GM12878 (cell line): Measurements from ENCODE around the gene LENG1. TPM values are rescaled to one million over a fixed set of nuclear protein-coding genes. Genes with fewer than 3 reads are reported as not detected.
A peak's percentile ranks its signal among the peaks of the same experiment; 100 is the strongest.

ENCODE experiments used
- ATAC-seq: fragments of 200-7000 bp; cut with Tn5 transposase; 3 replicates; pipeline ENCODE4 v1.9.1; 2020; ENCODE audit warnings: mild to moderate bottlenecking, moderate library complexity
- BruUV-seq: library from RNA; stranded (reverse); fragments of 400-500 nt; replicated peaks from 2 replicates; lab custom pipeline; 2021; lab: Mats Ljungman, UMichigan
- CTCF ChIA-PET: fragments of 300-600 bp; sonication (Branson Sonifier 250); formaldehyde crosslinking; extraction: SDS; loops from one replicate; lab custom pipeline; 2021; ENCODE audit warnings: inconsistent platforms; lab: Yijun Ruan, JAX
- POLR2A ChIA-PET: fragments of 350-600 bp; formaldehyde crosslinking; extraction: SDS; loops from one replicate; lab custom pipeline; 2021; ENCODE audit warnings: inconsistent platforms; lab: Charles Lee
- RAD21 ChIA-PET: fragments of 300-600 bp; sonication (Branson Sonifier 250); formaldehyde crosslinking; loops from one replicate; lab custom pipeline; 2023; ENCODE audit warnings: antibody characterized with exemption; ENCODE audit not compliant: unreplicated experiment; lab: Charles Lee
- SMC1A ChIA-PET: fragments of 300-600 bp; sonication (Branson Sonifier 250); formaldehyde crosslinking; loops from one replicate; lab custom pipeline; 2023; ENCODE audit not compliant: unreplicated experiment, uncharacterized antibody; lab: Charles Lee
- DNase-seq: peaks from one replicate; pipeline ENCODE4 v3.0.0-alpha.2; 2011; ENCODE audit warnings: low read depth, low spot score
- FAIRE-seq: peaks from 3 replicates; lab custom pipeline; 2011; peaks lifted over from hg19 to GRCh38; lab: Jason Lieb, UNC
- H2AFZ ChIP-seq: 2 replicates; pipeline ENCODE4 v1.6.0; 2011; ENCODE audit warnings: low read depth, low read length, control low read depth; ENCODE audit not compliant: control insufficient read depth
- H3K27ac ChIP-seq: 2 replicates; pipeline ENCODE4 v1.5.1; 2011; ENCODE audit warnings: control low read depth; ENCODE audit not compliant: control insufficient read depth, insufficient read depth
- H3K27me3 ChIP-seq, 2 experiments: replicated peaks in 1 of 2; 2 replicates each; pipeline versions ENCODE4 v1.6.0 to v1.6.1; 2011; ENCODE audit warnings: low read length in 1 of 2; ENCODE audit not compliant: control insufficient read depth in 2 of 2, insufficient read depth in 2 of 2
- H3K36me3 ChIP-seq, 2 experiments: 2 replicates each; pipeline ENCODE4 v1.5.1; 2011; ENCODE audit warnings: low read length in 1 of 2; ENCODE audit not compliant: control insufficient read depth in 2 of 2, insufficient read depth in 2 of 2
- H3K4me1 ChIP-seq: 2 replicates; pipeline ENCODE4 v1.6.1; 2011; ENCODE audit warnings: mild to moderate bottlenecking, low read length, moderate library complexity, mixed read lengths; ENCODE audit not compliant: control insufficient read depth, insufficient read depth
- H3K4me2 ChIP-seq: 2 replicates; pipeline ENCODE4 v1.6.0; 2011; ENCODE audit warnings: control low read depth; ENCODE audit not compliant: control insufficient read depth, insufficient read depth
- H3K4me3 ChIP-seq: fragments of 200-600 bp; sonication (generic); 2 replicates; pipeline ENCODE4 v1.5.1; 2016
- H3K79me2 ChIP-seq: 2 replicates; pipeline ENCODE4 v1.6.0; 2011; ENCODE audit warnings: low read length; ENCODE audit not compliant: control insufficient read depth, insufficient read depth
- H3K9ac ChIP-seq: 2 replicates; pipeline ENCODE4 v1.8.0; 2011; ENCODE audit warnings: low read length, control low read depth, mixed read lengths; ENCODE audit not compliant: control insufficient read depth, insufficient read depth
- H3K9me3 ChIP-seq: replicated peaks from 3 replicates; pipeline ENCODE4 v1.5.1; 2011; ENCODE audit warnings: mild to moderate bottlenecking, low read length; ENCODE audit not compliant: control insufficient read depth, insufficient read depth
- H4K20me1 ChIP-seq: 2 replicates; pipeline ENCODE4 v1.6.0; 2011; ENCODE audit not compliant: control insufficient read depth, insufficient read depth
- ASH2L ChIP-seq: fragments of 300-600, 200-600 bp; sonication (generic); IDR thresholded peaks from 2 replicates; pipeline ENCODE4 v1.6.1; 2017; ENCODE audit warnings: low read depth, mild to moderate bottlenecking, borderline replicate concordance
- FOXK2 ChIP-seq: fragments of 450-650 bp; IDR thresholded peaks from 2 replicates; pipeline ENCODE4 v1.6.1; 2017; ENCODE audit warnings: mild to moderate bottlenecking, moderate library complexity
- GABPA ChIP-seq: IDR thresholded peaks from 2 replicates; pipeline ENCODE4 v1.6.1; 2014; ENCODE audit warnings: antibody characterized with exemption, low read depth, mild to moderate bottlenecking, inconsistent platforms
- MEF2A ChIP-seq: IDR thresholded peaks from 2 replicates; pipeline ENCODE4 v1.6.1; 2011; ENCODE audit warnings: low read depth, mild to moderate bottlenecking, low read length, moderate library complexity; ENCODE audit not compliant: insufficient read depth
- MTA3 ChIP-seq: IDR thresholded peaks from 2 replicates; pipeline ENCODE4 v1.6.1; 2012; ENCODE audit warnings: low read length, inconsistent platforms, borderline replicate concordance
- PBX3 ChIP-seq: IDR thresholded peaks from 2 replicates; pipeline ENCODE4 v1.6.1; 2011; ENCODE audit warnings: mild to moderate bottlenecking, low read depth, low read length, moderate library complexity; ENCODE audit not compliant: insufficient replicate concordance
- POLR2A ChIP-seq: IDR thresholded peaks from 2 replicates; pipeline ENCODE4 v1.6.1; 2011; ENCODE audit warnings: low read depth, mild to moderate bottlenecking, low read length
- STAT1 ChIP-seq: fragments of 450-650 bp; conservative IDR thresholded peaks from 2 replicates; pipeline ENCODE4 v1.6.1; 2014; ENCODE audit warnings: antibody characterized with exemption, mild to moderate bottlenecking
- ZNF622 ChIP-seq: fragments of 450-650 bp; IDR thresholded peaks from 2 replicates; pipeline ENCODE4 v1.6.1; 2017; ENCODE audit warnings: mild to moderate bottlenecking, inconsistent platforms
- WGBS: methylation state at CpG from one replicate; pipeline ENCODE4 v1.1.6; 2016; ENCODE audit warnings: low lambda C conversion rate; ENCODE audit not compliant: insufficient replicate concordance, insufficient coverage; ENCODE audit errors: missing lambda C conversion rate; 5-methylcytosine and 5-hydroxymethylcytosine counted together
- in situ Hi-C: fragments of 300-500 bp; cut with MboI; formaldehyde crosslinking; loops from 9 replicates; pipeline ENCODE4 v1.14.3; 2018; ENCODE audit warnings: mixed read lengths
- intact Hi-C: fragments of 100-400 bp; cut with micrococcal nuclease; formaldehyde crosslinking; loops from one replicate; pipeline ENCODE4 v1.14.2; 2022; ENCODE audit not compliant: unreplicated experiment
- polyA plus RNA-seq, 11 experiments: library from polyadenylated mRNA; depleted of rRNA in 4 of 11; unstranded in 6 of 11; stranded (reverse) in 5 of 11; fragments of >200 nt; fragmentation: Nextera tagmentation in 4 of 11; fragmentation: Illumina TruSeq in 1 of 11; extraction: Ambion mirVana in 4 of 11; extraction: Trizol in 1 of 11; gene quantifications; 1 replicate in 1 of 11; 2 replicates in 10 of 11; pipeline versions ENCODE4 v1.2.1 to v1.2.3, GENCODE V29; 2011 to 2016; ENCODE audit warnings: inconsistent platforms in 2 of 11, missing spikeins in 2 of 11, low read depth in 1 of 11
- total RNA-seq, 4 experiments: library from RNA; depleted of rRNA in 3 of 4; stranded (reverse); fragments of >200 nt in 3 of 4; fragmentation: Illumina TruSeq in 1 of 4; extraction: Trizol in 1 of 4; gene quantifications; 2 replicates each; pipeline versions ENCODE4 v1.2.1 to v1.2.3, GENCODE V29; 2013 to 2021
- TF ChIP-seq, protein P1 (sequence below): fragments of 450-650 bp; IDR thresholded peaks from 2 replicates; pipeline ENCODE4 v1.6.1; 2017; ENCODE audit warnings: antibody characterized with exemption, mild to moderate bottlenecking, moderate library complexity

LENG1 gene
- total and polyA plus RNA-seq, 10 of the 15 experiments (the other 5 are each of a cell fraction or from before 2014, with no cell fraction given), result 0.21 to 10.8 (median 5.8) TPM

GRCh38 chr19:54127688-54128440 lies 31.7 kb downstream of the LENG1 start (continued):
- TF ChIP-seq, protein P1, sequence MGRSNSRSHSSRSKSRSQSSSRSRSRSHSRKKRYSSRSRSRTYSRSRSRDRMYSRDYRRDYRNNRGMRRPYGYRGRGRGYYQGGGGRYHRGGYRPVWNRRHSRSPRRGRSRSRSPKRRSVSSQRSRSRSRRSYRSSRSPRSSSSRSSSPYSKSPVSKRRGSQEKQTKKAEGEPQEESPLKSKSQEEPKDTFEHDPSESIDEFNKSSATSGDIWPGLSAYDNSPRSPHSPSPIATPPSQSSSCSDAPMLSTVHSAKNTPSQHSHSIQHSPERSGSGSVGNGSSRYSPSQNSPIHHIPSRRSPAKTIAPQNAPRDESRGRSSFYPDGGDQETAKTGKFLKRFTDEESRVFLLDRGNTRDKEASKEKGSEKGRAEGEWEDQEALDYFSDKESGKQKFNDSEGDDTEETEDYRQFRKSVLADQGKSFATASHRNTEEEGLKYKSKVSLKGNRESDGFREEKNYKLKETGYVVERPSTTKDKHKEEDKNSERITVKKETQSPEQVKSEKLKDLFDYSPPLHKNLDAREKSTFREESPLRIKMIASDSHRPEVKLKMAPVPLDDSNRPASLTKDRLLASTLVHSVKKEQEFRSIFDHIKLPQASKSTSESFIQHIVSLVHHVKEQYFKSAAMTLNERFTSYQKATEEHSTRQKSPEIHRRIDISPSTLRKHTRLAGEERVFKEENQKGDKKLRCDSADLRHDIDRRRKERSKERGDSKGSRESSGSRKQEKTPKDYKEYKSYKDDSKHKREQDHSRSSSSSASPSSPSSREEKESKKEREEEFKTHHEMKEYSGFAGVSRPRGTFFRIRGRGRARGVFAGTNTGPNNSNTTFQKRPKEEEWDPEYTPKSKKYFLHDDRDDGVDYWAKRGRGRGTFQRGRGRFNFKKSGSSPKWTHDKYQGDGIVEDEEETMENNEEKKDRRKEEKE, result no peak
- TF ChIP-seq ASH2L (no peak), STAT1 (no peak), GABPA (no peak), MEF2A (no peak), MTA3 (no peak), PBX3 (no peak), FOXK2 (no peak)

DNA sequence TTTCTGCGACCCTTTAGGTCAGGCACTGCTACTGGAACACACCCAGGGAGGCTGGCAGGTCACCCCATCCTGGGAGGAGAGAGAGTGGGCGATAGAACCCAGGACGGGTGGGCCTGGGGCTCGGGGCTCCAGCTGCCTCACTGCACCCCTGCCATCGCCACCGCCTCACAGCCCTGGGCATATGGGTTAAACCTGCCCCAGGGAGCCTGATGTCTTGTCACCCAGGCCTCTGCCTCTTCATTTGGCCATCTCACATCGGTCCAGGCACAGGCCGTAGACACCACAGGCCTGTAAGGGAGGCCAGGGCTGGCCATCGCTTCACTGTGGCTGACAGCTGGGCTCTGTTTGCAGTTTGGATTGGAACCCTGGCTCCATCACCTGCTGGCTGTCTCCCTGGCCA lies 33.8 kb downstream of the LENG1 start:
- CTCF ChIA-PET, result no interaction called here
- in situ Hi-C loops (loop anchor here (25.0 kb wide), 1 partner anchor 1537 kb away; the partner anchor contains the start of gene U2AF2), intact Hi-C loops (no loop called here)
- POLR2A ChIA-PET, result no interaction called here
- Histone ChIP-seq H4K20me1 (no peaks in the 10 kb centered on the region), H3K9ac (no peak overlapping the region), H3K9me3 (no peaks in the 10 kb centered on the region), H3K4me2 (no peak overlapping the region), H3K79me2 (no peaks in the 10 kb centered on the region), H3K27me3 (no peaks in the 10 kb centered on the region), H3K4me1 (no peaks in the 10 kb centered on the region), H3K4me3 (no peak overlapping the region), H3K36me3 (peaks cover 0 to 31% of the 10 kb centered on the region in 2 experiments; a peak in 3 of 4 replicates), H3K27ac (no peak overlapping the region), H2AFZ (no peak overlapping the region)
- no TSS peak for BruUV-seq
- RAD21 ChIA-PET, result no interaction called here
- TF ChIP-seq ZNF622, result no peak
- TF ChIP-seq POLR2A, result peak; percentile 19; the same call in 1 of the 2 replicates
- ATAC-seq, result no peak
- 88% methylated on average over 9 of the region's 9 CpGs for WGBS
- SMC1A ChIA-PET, result no interaction called here
- FAIRE-seq, result no peak
- DNase-seq, result no peak
